Measurements from ENCODE around the gene ZNF708.

DNA sequence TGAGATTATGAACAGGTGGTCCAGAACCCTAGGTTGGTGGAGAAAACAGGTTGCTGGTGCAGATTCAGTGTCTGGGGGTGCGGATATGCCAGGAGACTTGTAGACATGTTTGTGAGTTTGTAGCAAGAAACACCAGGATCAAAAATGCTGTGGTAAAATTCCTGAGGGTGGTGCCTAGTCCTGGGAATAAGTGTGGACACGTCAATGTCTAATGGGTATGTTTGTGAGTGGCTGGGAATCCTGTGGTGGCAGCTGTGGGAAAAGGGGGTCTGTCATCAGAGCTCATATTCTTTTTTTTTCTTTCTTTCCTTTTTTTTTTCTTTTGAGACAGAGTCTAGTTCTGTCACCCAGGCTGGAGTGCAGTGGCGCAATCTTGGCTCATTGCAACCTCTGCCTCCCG is 7.2 kb downstream of the ZNF708 start:
- TF ChIP-seq ZNF384 (IDR thresholded peaks at IDR 0.05) (no peak), LEF1 (IDR thresholded peaks at IDR 0.05; ENCODE audit: borderline replicate concordance) (no peak), SP1 (IDR thresholded peaks at IDR 0.05) (no peak), FOXM1 (IDR thresholded peaks at IDR 0.05; ENCODE audit: borderline replicate concordance) (no peak), NFRKB (IDR thresholded peaks at IDR 0.05) (no peak), BHLHE40 (IDR thresholded peaks at IDR 0.05; ENCODE audit: borderline replicate concordance) (no peak), HDGF (IDR thresholded peaks at IDR 0.05; ENCODE audit: borderline replicate concordance) (no peak), FOXA1 (IDR thresholded peaks at IDR 0.05) (no peak)
